GM18909 (cell line): ENCODE results near the gene ZNF574.
"Not testable (repeated sequence)": the region's sequence is repeated elsewhere in the genome, so short reads cannot be mapped to it uniquely, and the experiment has no call there.

Experiments used
- ATAC-seq: cut with Tn5 transposase; IDR thresholded peaks from one replicate; pipeline ENCODE4 v1.9.1; 2021; ENCODE audit warnings: mild to moderate bottlenecking; ENCODE audit not compliant: unreplicated experiment, poor library complexity

The ZNF574 gene, protein sequence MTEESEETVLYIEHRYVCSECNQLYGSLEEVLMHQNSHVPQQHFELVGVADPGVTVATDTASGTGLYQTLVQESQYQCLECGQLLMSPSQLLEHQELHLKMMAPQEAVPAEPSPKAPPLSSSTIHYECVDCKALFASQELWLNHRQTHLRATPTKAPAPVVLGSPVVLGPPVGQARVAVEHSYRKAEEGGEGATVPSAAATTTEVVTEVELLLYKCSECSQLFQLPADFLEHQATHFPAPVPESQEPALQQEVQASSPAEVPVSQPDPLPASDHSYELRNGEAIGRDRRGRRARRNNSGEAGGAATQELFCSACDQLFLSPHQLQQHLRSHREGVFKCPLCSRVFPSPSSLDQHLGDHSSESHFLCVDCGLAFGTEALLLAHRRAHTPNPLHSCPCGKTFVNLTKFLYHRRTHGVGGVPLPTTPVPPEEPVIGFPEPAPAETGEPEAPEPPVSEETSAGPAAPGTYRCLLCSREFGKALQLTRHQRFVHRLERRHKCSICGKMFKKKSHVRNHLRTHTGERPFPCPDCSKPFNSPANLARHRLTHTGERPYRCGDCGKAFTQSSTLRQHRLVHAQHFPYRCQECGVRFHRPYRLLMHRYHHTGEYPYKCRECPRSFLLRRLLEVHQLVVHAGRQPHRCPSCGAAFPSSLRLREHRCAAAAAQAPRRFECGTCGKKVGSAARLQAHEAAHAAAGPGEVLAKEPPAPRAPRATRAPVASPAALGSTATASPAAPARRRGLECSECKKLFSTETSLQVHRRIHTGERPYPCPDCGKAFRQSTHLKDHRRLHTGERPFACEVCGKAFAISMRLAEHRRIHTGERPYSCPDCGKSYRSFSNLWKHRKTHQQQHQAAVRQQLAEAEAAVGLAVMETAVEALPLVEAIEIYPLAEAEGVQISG

DNA sequence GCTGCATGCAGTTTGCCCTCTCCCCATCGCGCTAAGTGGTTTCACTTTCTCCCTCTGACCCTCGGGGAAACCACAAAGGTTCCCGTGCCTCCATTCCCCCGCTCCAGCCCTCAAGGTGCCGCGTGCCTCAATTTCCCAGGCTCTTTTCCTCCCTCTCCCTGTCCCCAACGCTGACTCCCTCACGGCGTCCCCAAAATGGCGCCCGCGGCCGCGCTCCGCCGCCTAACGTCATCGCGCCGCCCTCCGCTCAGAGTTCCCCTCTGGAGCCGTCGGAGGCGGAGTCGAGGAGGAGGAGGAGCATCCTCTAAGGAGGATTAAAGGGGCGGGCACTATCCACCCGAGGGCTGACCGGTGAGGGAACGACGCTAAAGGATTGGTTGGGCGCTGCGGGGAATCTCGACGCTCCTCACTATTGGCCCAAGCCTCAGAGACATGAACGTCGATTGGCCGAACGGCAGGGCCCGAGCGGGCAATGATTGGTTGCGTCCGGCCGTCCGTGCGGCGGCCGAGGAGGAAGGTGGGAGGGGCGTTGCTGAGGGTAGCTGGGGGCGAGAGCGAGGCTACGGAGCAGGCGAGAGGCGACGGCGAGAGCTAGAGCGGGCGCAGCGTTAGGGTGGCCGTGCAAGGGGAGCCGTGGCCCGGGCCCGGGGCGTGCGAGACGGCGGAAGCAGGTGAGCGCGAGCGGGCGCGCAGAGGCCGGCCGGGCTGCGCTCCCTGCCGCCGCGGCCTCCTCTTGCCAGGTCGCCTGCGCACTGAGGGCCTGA is at the start of gene ZNF574:
Gene ZNF574, plus strand, starts transcription at position 551 of the 764 bp plus-strand sequence. CDS start 2,441 bp downstream, outside the sequence.
- ATAC-seq = peak; percentile 95

DNA sequence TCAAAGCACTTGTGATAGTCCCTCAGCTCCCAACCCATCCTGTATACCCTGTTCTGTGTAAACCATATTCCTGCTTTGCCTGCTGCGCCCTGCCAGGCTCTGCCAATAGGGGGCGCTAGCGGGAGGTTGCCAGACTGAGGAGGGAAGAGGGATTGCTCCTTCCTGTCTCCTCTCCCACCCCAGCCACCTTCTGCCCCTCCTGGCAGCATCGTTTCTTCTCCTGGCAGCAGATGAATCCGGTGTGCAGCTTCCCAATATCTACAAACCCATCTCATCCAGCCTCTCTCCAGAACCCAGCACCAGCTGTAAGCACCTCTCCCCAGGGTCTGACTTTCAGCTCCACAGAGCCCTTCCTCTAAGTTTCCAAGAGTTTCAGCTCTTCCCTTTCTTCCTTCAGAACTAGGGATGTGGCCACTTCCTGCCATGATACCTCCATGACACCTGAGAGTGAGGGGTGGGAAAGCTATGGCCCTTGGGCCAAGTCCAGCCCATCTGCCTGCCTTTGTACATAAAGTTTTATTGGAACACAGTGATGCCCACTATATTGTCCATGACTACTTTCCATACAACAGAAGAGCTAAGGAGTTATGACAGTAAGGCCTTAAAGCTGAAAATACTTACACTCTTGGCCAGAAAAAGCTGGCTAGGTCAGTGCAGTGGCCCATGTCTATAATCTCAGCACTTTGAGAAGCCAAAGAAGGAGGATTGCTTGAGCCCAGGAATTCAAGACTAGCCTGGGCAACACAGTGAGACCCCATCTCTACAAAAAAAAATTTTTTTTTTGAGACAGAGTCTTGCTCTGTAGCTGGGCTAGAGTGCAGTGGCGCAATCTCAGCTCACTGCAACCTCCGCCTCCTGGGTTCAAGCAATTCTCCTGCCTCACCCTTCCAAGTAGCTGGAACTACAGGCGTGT is 47.4 kb upstream of the ZNF574 start:
- no peak for ATAC-seq

DNA sequence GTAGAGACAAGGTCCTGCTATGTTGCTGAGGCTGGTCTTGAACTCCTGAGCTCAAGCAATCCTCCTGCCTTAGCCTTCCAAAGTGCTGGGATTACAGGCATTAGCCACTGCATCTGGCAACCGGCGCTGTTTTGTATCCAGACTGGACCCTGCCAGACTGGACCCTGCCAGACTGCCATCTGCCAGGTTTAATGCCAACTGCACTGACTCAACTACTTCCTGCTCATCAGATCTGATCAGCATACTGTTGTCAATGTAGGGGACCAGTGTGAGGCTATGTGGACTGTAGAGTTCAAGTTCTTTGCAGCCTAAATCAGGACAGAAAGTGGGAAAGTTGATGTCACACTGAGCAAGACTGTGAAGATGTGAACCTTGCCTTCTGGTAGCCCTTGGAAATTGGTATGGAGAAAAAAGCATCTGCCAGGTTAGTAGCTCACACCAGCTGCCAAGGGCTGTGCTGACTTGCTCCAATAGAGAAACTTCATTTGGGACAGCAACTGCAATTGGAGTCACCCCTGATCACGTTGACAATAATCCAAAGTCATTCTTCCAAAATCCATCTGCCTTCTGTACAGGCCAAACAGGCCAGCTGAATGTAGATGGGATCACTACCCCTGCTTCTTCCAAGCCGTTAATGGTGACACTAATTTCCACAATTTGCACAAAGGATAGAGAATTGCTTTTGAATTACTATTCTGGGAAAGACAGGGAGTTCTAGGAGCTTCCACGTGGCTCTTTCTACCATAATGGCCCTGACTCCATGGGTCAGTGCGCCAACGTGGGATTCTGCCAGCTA is 45.1 kb upstream of the ZNF574 start:
- ATAC-seq = no peak

DNA sequence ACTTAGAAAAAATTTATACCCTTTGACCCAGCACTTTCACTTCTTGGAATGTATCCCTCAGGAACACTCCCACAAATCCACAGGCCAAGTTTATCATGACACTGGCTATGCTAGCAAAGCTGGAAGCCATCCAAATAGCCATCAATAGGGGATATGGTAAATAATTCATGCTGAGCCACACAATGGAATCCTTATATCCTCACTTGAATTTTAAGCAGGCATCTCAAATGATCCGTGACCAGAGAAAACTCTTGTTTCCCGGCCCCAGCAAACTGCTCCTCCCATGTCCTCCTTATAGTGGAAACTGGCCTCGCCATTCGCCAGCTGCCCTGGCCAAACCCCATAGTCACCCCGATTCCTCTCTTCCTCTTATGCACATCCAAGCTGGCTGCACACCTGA is 43.5 kb upstream of the ZNF574 start:
- ATAC-seq = no peak

DNA sequence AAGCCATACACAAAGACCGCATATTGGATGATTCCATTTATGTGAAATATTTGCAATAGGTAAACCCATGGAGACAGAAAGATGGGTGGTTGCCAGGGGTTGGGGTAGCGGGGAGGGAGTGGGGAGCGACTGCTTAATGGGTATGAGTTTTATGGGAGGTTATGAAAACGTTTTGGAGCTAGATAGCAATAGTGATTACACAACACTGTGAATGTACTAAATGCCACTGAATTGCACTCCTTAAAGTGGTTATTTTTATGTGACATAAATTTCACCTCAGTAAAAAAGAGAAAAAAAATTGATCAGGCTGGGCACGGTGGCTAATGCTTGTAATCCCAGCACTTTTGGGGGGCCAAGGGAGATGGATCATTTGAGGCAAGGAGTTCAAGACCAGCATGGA is 42.6 kb upstream of the ZNF574 start:
- no peak for ATAC-seq

DNA sequence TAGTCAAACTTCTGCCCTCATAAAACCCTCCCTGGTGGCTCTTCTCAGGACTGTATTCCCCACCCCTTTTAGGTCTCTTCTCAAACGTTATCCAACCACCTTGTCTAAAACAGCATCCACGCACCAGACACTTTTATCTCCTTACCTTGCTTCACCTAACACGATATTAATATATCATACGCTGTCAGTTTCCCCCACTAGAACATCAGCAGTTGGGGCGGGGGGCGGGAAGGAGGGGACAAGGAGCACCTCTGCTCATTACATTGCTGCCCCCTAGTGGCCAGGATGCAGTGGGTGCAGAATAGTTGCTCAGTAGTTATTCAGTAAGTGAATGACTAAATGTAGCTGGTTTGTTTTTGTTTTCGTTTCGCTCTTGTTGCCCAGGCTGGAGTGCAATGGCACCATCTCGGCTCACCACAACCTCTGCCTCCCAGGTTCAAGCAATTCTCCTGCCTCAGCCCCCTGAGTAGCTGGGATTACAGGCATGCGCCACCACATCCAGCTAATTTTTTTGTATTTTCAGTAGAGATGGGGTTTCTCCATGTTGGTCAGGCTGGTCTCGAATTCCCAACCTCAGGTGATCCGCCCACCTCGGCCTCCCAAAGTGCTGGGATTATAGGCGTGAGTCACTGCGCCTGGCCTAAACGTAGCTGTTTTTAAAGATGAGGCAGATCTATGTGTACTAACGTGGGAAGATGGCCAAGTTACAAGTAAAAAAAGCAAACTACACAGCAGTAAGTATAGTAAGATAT is 41.1 kb upstream of the ZNF574 start:
- ATAC-seq = not testable (repeated sequence)

DNA sequence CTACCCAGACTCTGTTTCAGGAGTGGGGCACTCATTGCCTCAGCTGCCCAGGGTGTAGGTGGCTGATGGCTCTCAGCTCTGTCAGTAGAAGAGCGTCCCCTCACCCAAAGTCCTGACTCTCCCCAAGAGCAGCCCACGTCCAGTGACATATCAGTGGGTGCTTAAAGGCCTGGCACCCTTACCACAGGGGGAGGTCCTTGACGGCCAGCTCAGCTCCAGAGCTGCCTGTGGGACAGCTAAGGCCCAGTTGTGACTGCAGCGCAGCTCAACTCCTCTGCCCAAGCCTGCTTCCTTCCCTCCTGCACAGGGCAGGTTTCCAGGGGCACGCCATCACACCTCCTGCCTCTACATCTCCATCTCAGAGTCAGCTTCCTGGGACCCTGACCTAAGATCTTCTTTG is 38.3 kb upstream of the ZNF574 start:
- ATAC-seq = no peak

DNA sequence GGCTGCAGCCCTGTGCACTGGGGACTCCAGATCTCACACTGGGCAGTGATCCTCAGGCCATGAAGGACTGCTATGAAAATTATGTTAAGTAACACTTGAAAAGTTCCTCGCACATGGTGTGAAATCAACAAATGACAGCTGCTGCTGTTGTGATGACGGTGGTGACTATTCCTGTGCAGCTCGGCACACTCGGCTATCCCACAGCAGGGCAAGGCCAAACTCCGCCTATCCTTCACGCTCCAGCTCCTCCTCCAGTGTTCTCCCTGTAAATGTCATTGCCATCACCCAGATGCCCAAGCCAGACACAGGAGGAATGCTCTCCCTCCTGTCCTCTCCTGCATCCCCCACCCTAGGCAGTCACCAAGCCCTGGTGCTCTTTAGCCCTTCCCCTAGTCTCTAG is 37.3 kb upstream of the ZNF574 start:
- no peak for ATAC-seq

DNA sequence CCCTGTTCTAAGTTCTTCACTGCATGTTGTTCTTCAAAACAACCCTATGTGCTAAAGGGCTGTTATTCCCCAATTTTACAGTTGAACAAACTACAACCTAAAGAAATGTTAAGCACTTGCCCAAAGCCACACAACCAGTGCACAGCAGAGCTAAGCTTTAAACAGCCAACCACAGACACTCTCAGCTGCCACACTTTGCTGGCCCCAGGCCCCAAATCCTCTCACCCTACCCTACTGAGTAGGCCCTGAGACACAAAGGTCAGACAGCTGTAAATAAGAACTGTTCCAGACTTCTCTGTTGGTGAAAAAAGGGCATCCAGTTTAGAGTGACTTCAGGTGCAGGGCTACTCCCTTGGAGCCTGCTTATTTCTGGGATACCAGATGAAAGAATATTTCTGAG is 35.9 kb upstream of the ZNF574 start:
- ATAC-seq = no peak

DNA sequence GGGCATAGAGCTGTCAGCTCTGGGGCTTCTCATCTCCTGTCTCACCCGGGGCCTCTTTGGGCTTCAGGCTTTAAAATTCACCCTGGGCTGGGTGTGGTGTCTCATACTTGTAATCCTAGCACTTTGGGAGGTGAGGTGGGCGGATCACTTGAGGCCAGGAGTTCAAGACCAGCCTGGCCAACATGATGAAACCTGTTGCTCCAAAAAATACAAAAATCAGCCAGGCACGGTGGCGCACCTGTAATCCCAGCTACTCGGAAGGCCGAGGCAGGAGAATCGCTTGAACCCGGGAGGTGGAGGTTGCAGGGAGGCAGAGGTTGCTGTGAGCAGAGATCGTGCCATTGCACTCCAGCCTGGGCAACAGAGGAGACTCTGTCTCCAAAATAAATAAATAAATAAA is 35.5 kb upstream of the ZNF574 start:
- ATAC-seq = not testable (repeated sequence)

DNA sequence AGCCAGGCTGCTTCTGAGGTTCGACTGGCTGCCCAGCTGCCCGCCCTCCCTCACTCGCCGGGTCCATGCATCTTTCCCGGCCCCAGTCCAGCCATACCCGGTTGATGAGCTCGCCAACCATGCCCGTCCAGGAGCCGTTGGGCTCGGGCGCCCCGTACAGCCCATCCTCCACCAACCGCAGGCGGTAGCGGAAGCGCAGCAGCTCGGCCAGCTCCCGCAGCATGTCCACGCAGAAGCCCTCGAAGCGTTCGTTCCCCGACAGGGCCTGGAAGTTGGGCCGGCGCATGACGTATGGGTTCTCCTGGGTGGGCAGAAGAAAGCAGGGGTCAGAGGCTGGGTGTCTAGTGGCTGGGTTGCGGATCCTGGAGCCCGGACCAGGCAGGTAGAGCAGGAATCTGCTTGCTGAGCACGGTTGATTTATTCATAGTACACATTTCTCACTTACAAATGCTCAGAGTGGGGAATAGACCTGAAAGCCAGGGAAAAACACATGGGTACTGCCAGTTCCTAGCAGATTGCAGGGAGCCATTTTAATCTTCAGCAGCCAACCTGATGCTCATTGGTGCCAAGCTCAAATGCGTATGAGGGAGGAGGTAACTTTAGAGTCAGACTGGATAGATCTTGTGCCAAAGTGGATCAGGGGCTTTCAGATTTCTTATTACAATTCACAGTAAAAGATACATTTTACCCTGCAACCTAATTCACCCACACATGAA is 33.4 kb upstream of the ZNF574 start:
- ATAC-seq = no peak

DNA sequence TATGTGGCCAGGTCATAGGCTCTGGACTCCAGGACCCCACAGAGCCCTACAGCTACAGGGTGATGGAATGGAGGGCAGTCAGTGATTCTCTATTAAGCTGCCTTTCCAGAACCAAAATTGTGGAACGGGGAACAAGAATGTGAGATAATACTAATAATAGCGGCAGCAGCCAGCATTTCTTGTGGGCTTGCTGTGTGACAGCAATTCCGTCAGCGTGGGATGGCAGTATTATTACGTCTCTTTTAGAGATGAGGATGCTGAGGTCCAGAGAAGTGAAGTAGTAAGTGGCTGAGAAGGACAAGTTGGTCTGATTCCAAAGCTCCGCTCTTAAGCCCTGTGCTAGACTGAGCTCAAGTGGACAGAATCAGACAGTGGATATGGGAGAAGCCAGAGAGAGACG is 30.4 kb upstream of the ZNF574 start:
- ATAC-seq = no peak

DNA sequence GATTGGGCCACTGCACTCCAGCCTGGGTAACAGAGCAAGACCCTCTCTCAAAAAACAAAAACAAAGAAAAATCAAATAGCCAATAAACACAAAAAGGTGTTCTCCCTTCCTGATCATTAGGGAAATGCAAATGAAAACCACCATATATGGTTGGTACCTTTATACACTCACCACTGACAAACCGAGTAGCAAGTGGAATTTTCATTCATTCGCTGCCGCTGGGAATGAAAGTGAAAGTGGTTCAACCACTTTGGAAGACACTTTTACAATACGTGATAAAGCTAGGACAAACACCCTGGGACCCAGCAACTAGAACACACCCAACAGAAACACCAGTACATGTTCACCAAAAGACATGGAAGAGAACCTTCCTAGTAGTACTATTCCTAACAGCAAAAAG is 27.0 kb upstream of the ZNF574 start:
- no peak for ATAC-seq

DNA sequence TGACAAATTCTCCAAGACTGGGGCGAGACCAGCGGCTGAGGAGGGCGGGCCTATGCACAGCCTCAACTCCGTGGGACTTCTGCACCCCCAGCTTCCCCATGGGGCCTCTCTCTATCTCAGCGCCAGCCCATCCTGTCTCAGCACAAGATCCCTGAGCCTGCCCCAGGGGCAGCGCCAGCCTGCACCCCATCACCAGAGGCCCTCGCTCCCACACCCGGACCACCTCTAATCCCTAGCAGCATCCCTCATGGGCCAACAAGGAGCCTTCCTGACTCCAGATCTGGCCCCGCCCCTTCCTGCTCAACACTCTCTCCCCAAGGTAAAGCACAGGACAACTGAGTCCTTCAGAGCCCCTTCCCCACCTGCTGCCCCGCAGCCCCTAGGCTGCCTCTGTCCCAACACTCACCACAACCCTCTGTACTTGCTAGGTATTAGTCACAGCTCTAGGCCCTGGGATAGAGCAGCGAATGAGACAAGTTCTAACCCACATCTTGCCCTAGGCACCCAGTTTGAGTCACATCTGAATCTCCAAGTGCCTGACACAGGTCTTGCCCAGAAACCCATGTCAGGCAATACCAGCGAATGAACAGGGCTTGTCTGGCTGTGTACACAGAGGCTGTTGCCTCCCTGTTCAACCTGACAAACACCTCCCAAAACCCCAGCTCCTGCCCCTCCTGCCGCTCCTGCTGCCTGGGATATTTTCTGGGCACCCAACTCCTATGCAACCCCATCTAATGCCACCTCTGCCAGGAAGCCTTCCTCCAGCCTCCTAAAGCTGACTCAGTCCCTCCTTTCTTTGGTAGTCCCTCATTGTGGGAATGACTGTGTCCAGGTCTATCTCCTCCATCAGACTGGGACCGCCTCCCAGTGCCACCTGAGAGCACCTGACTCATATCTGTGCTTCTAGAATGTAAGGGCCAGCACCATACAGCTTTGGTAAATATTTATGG is 24.5 kb upstream of the ZNF574 start:
- no peak for ATAC-seq

DNA sequence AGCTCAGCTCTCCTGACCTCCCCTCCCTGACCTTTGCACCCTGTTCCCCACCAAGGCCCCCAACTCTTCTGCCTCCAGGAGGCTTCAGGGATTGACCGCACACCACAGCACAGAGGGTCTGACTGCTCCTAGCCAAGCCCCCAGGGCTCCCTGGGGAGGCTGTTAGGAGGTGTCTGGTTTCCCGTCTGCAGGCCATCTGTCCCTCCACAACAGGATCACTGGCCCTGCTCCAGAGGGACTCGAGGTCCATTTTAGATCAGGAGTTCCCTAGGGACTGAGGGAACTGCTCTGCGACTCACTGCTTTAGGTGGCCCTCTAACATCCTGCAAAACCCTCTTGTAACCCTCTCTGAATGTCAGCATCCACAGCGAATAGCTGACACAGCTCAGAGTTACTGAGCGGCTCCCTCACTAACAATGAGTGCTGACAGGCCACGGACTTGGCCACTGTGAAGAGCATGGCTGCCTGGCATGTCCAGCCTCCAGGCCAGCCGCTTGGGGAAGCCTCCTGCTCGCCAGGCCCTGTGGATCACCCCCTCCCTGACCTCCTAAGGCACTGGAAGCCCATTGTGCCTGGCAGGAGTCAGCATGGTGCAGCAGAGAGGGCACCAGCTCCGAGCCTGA is 23.6 kb upstream of the ZNF574 start:
- no peak for ATAC-seq
